WTC11 (cell line): ENCODE results near the gene XNDC1N. TPM values are rescaled to one million over a fixed set of nuclear protein-coding genes. Genes with fewer than 3 reads are reported as not detected.

ENCODE experiments used
- ATAC-seq: fragments of 200-7000 bp; cut with Tn5 transposase; 2 replicates; pipeline ENCODE4 v1.10.0; 2021; ENCODE audit warnings: mild to moderate bottlenecking, moderate library complexity
- CTCF ChIA-PET: fragments of 300-600 bp; sonication (Branson Sonifier 250); formaldehyde crosslinking; loops from one replicate; lab custom pipeline; 2021; ENCODE audit warnings: antibody characterized with exemption; lab: Charles Lee
- POLR2A ChIA-PET: fragments of 350-600 bp; sonication (Branson Sonifier 250); formaldehyde crosslinking; loops from one replicate; lab custom pipeline; 2021; ENCODE audit warnings: antibody characterized with exemption; lab: Charles Lee
- DNase-seq: peaks from one replicate; pipeline ENCODE4 v3.0.0; 2021; ENCODE audit warnings: low spot score
- H3K27ac Mint-ChIP-seq: 2 replicates; pipeline ENCODE4 v1.8.0; 2021; ENCODE audit warnings: mixed read lengths
- H3K27me3 Mint-ChIP-seq: 2 replicates; pipeline ENCODE4 v1.8.0; 2021; ENCODE audit warnings: low read depth, mild to moderate bottlenecking, moderate library complexity, mixed read lengths
- H3K36me3 Mint-ChIP-seq: 2 replicates; pipeline ENCODE4 v1.8.0; 2021; ENCODE audit warnings: mixed read lengths
- H3K4me1 Mint-ChIP-seq: 2 replicates; pipeline ENCODE4 v1.8.0; 2022; ENCODE audit warnings: mixed read lengths
- H3K4me3 Mint-ChIP-seq: 2 replicates; pipeline ENCODE4 v1.8.0; 2021; ENCODE audit warnings: mild to moderate bottlenecking, moderate library complexity, mixed read lengths
- H3K9me3 Mint-ChIP-seq: 2 replicates; pipeline ENCODE4 v1.8.0; 2021; ENCODE audit warnings: mixed read lengths
- CREM ChIP-seq: sonication (generic); formaldehyde crosslinking; IDR thresholded peaks from 2 replicates; pipeline ENCODE4 v1.8.1; 2022; ENCODE audit warnings: mild to moderate bottlenecking, missing genetic modification reagents, moderate library complexity
- CTCF ChIP-seq: fragments of 200-600 bp; IDR thresholded peaks from 2 replicates; pipeline ENCODE4 v1.8.0; 2022; ENCODE audit warnings: antibody characterized with exemption
- E2F4 ChIP-seq: sonication (generic); formaldehyde crosslinking; IDR thresholded peaks from 2 replicates; pipeline ENCODE4 v1.8.1; 2022; ENCODE audit warnings: low read depth, mild to moderate bottlenecking, moderate library complexity, missing genetic modification reagents, borderline replicate concordance
- FOXK1 ChIP-seq: sonication (generic); formaldehyde crosslinking; IDR thresholded peaks from 2 replicates; pipeline ENCODE4 v1.8.0; 2022; ENCODE audit warnings: mild to moderate bottlenecking, moderate library complexity, missing genetic modification reagents
- GABPB1 ChIP-seq: sonication (generic); formaldehyde crosslinking; IDR thresholded peaks from 2 replicates; pipeline ENCODE4 v1.8.1; 2023; ENCODE audit warnings: mild to moderate bottlenecking, missing genetic modification reagents
- IRF2 ChIP-seq: sonication (generic); formaldehyde crosslinking; IDR thresholded peaks from 2 replicates; pipeline ENCODE4 v1.8.0; 2022; ENCODE audit warnings: low read depth, missing genetic modification reagents, borderline replicate concordance
- JAZF1 ChIP-seq: fragments of 250-450 bp; sonication (Bioruptor Pico); IDR thresholded peaks from 2 replicates; pipeline ENCODE4 v1.9.0; 2021; ENCODE audit warnings: moderate library complexity, mild to moderate bottlenecking, inconsistent platforms
- RORB ChIP-seq: fragments of 250-450 bp; sonication (Bioruptor Pico); IDR thresholded peaks from 2 replicates; pipeline ENCODE4 v1.9.0; 2021; ENCODE audit warnings: mild to moderate bottlenecking
- ZNF138 ChIP-seq: sonication (generic); formaldehyde crosslinking; conservative IDR thresholded peaks from 2 replicates; pipeline ENCODE4 v1.8.1; 2022; ENCODE audit warnings: mild to moderate bottlenecking, moderate library complexity, missing genetic modification reagents
- ZNF423 ChIP-seq: fragments of 250-450 bp; sonication (Bioruptor Pico); IDR thresholded peaks from 2 replicates; pipeline ENCODE4 v2.1.2; 2022; ENCODE audit warnings: mild to moderate bottlenecking, moderate library complexity
- ZNF532 ChIP-seq: fragments of 250-450 bp; sonication (Bioruptor Pico); IDR thresholded peaks from 2 replicates; pipeline ENCODE4 v1.9.0; 2021; ENCODE audit warnings: mild to moderate bottlenecking, borderline replicate concordance
- total RNA-seq: library from RNA; stranded (reverse); gene quantifications from 3 replicates; pipeline ENCODE4 v1.2.3, GENCODE V29; 2021
- TF ChIP-seq, protein P1 (sequence below): sonication (generic); formaldehyde crosslinking; IDR thresholded peaks from 2 replicates; pipeline ENCODE4 v1.8.0; 2022; ENCODE audit warnings: mild to moderate bottlenecking, missing genetic modification reagents
- TF ChIP-seq, protein P2 (sequence below): sonication (generic); formaldehyde crosslinking; IDR thresholded peaks from 2 replicates; pipeline ENCODE4 v1.8.1; 2023; ENCODE audit warnings: mild to moderate bottlenecking, missing genetic modification reagents, moderate library complexity

The XNDC1N gene
- total RNA-seq, 1 experiment from 2014 or later, result 10.6 TPM

GRCh38 chr11:71977743-71978418 lies 49.5 kb upstream of the XNDC1N start:
- Mint-ChIP-seq H3K4me1 (peaks cover 2% of the 10 kb centered on the region; the same call in 1 of the 2 replicates), H3K9me3 (no peaks in the 10 kb centered on the region), H3K27ac (no peak overlapping the region), H3K36me3 (peaks cover 10% of the 10 kb centered on the region), H3K4me3 (no peak overlapping the region), H3K27me3 (no peaks in the 10 kb centered on the region)
- peak; percentile 60 for ATAC-seq
- peak; percentile 33 for DNase-seq
- TF ChIP-seq GABPB1, result no peak
- no peak for TF ChIP-seq ZNF138 (CRISPR knock-in tag)
- no peak for TF ChIP-seq ZNF532 (CRISPR knock-in tag)
- peak; percentile 36 for TF ChIP-seq CTCF
- POLR2A ChIA-PET, result interaction anchor here (0.7 kb wide), 1 partner anchor 107 kb away, joined by 4 read pairs; no protein-coding TSS in a partner anchor
- CTCF ChIA-PET, result interaction anchor here (0.5 to 3.3 kb wide), 19 partner anchors 10 to 1487 kb away, joined by 3 to 15 read pairs (median 3); partner anchors contain the start of genes RNF121 and XNDC1N

- POLR2A ChIA-PET, result no interaction called here
- Mint-ChIP-seq H3K27ac (no peak overlapping the region), H3K36me3 (peaks cover 10% of the 10 kb centered on the region), H3K9me3 (no peaks in the 10 kb centered on the region), H3K27me3 (no peaks in the 10 kb centered on the region), H3K4me3 (no peak overlapping the region), H3K4me1 (peaks cover 2% of the 10 kb centered on the region; the same call in 1 of the 2 replicates)
- CTCF ChIA-PET, result interaction anchor here (0.5 to 3.3 kb wide), 14 partner anchors 12 to 1487 kb away, joined by 3 to 15 read pairs (median 3); no protein-coding TSS in a partner anchor
- no peak for TF ChIP-seq CREM (CRISPR knock-in tag)
- no peak for TF ChIP-seq E2F4 (CRISPR knock-in tag)
- no peak for TF ChIP-seq IRF2 (CRISPR knock-in tag)
- TF ChIP-seq, protein P1, sequence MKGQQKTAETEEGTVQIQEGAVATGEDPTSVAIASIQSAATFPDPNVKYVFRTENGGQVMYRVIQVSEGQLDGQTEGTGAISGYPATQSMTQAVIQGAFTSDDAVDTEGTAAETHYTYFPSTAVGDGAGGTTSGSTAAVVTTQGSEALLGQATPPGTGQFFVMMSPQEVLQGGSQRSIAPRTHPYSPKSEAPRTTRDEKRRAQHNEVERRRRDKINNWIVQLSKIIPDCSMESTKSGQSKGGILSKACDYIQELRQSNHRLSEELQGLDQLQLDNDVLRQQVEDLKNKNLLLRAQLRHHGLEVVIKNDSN (CRISPR knock-in tag), result no peak
- no peak for TF ChIP-seq RORB
- no peak for TF ChIP-seq ZNF423 (CRISPR knock-in tag)
- no peak for TF ChIP-seq JAZF1 (CRISPR knock-in tag)
- TF ChIP-seq FOXK1 (CRISPR knock-in tag), result no peak
- TF ChIP-seq, protein P2, sequence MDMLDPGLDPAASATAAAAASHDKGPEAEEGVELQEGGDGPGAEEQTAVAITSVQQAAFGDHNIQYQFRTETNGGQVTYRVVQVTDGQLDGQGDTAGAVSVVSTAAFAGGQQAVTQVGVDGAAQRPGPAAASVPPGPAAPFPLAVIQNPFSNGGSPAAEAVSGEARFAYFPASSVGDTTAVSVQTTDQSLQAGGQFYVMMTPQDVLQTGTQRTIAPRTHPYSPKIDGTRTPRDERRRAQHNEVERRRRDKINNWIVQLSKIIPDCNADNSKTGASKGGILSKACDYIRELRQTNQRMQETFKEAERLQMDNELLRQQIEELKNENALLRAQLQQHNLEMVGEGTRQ, result no peak
- DNase-seq (no peak), ATAC-seq (no peak)
Measured at GRCh38 chr11:71977090-71977489, 48.7 kb upstream of the XNDC1N start.
